ENCODE results near the gene RUNX1.

RUNX1 gene

DNA sequence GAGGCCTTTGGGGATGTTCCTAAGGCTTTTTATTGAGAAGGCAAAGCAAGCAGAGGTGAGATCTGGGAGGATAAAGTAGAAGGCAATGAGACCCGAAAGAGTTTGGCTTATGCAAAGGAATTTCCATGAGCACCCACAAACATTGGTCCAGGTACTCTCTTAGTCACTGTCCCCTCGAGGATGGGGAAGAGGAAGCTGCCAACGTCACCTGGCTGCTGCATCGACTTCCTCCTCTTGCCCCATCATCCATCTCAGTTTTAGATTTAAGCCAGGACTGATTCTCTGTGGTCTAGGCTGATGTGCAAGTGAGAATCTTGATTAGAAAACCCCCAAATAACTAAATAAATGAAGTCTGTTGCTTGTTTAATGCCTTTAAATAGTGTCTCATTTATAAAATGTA is 28.7 kb downstream of the RUNX1 start:
- no peak overlapping the region for H3K4me3 ChIP-seq
- no peak overlapping the region for H3K27ac ChIP-seq
- TF ChIP-seq, protein P1, sequence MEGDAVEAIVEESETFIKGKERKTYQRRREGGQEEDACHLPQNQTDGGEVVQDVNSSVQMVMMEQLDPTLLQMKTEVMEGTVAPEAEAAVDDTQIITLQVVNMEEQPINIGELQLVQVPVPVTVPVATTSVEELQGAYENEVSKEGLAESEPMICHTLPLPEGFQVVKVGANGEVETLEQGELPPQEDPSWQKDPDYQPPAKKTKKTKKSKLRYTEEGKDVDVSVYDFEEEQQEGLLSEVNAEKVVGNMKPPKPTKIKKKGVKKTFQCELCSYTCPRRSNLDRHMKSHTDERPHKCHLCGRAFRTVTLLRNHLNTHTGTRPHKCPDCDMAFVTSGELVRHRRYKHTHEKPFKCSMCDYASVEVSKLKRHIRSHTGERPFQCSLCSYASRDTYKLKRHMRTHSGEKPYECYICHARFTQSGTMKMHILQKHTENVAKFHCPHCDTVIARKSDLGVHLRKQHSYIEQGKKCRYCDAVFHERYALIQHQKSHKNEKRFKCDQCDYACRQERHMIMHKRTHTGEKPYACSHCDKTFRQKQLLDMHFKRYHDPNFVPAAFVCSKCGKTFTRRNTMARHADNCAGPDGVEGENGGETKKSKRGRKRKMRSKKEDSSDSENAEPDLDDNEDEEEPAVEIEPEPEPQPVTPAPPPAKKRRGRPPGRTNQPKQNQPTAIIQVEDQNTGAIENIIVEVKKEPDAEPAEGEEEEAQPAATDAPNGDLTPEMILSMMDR (IDR thresholded peaks at IDR 0.05), result no peak
- DNase-seq (ENCODE audit: low spot score), result no peak

GRCh38 chr21:35019631-35020032 is 29.5 kb downstream of the RUNX1 start:
- TF ChIP-seq, protein P1 (IDR thresholded peaks at IDR 0.05), result no peak
- H3K27ac ChIP-seq, result no peak overlapping the region
- no peak for DNase-seq (ENCODE audit: low spot score)
- H3K4me3 ChIP-seq, result no peak overlapping the region

GRCh38 chr21:35017256-35017655 is 31.8 kb downstream of the RUNX1 start:
- no peak overlapping the region for H3K27ac ChIP-seq
- H3K4me3 ChIP-seq, result no peak overlapping the region
- DNase-seq (ENCODE audit: low spot score), result no peak
- TF ChIP-seq, protein P1 (IDR thresholded peaks at IDR 0.05), result no peak

DNA sequence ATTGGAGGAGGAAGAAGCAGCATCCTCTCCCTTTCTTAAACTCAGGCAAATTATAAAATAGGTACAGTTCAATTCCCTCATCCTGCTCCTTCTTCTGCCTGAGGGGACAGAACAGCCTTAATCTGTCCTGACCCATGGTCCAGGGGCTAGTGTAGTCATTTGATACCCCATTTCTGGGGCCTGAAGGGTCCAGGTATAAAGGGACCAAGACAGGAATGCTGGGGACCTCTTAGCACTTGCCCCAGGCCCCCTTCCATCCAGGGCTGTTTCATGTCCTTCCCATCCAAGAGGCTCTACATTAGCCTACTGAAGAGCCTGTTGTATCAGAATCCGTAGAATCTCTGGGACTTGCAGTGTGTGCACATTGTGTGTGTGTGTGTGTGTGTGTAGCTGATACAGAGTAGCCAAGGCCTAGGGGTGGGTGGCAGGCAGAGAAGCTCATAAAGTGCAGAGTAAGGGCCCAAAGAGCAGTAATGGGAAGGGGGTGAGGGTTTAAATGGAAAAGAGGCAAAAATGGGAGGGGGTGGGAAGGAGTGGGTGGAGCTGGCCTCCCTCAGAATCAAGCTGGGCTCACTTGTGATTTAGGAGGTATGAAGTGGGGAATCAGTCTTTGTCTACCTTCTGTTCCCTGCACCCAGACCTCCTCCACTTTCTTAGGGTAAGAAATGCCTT is 32.4 kb downstream of the RUNX1 start:
- DNase-seq (ENCODE audit: low spot score), result no peak
- H3K27ac ChIP-seq, result no peak overlapping the region
- TF ChIP-seq, protein P1 (IDR thresholded peaks at IDR 0.05), result no peak
- no peak overlapping the region for H3K4me3 ChIP-seq

- no peak overlapping the region for H3K4me3 ChIP-seq
- no peak for DNase-seq (ENCODE audit: low spot score)
- TF ChIP-seq, protein P1 (IDR thresholded peaks at IDR 0.05), result no peak
- no peak overlapping the region for H3K27ac ChIP-seq
These were observed 33.0 kb downstream of the RUNX1 start for GRCh38 chr21:35016071-35016470.

DNA sequence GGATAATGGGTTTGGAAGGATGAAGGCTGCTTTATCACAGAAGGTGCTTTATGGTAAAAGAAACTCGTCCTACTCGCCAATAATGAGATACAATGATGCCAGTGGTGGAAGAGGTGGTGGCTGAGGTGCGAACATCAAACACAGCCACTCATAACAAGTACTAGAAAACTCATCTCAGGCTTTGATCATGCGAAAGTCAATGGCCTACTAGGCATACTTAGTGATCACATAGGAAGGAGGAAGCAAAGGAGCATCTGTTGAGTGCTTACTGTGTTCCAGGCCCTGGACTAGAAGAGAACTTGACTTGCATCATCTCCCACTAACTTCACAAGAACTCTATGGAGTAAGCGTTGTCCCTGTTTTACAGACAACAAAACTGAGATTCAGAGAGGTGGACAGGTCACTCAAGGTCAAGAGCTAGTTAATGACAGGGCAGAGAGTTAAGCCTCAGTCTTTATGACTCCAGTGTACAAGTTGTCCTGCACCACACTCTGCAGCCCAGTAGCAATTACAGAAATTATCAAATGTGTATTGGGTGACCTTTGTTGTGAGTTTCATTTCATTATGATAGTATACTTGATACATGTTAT is 33.6 kb downstream of the RUNX1 start:
- H3K4me3 ChIP-seq, result no peak overlapping the region
- no peak overlapping the region for H3K27ac ChIP-seq
- TF ChIP-seq, protein P1 (IDR thresholded peaks at IDR 0.05), result no peak
- no peak for DNase-seq (ENCODE audit: low spot score)
